HepG2 (cell line): Measurements from ENCODE around the gene SREBF1. TPM values are rescaled to one million over a fixed set of nuclear protein-coding genes. Genes with fewer than 3 reads are reported as not detected.
A peak's percentile ranks its signal among the peaks of the same experiment; 100 is the strongest.

Experiments
- ARID4A ChIP-seq: sonication (generic); formaldehyde crosslinking; IDR thresholded peaks from 2 replicates; pipeline ENCODE4 v1.5.0; 2020; ENCODE audit warnings: mild to moderate bottlenecking, missing genetic modification reagents, borderline replicate concordance
- FLYWCH1 ChIP-seq: sonication (generic); formaldehyde crosslinking; IDR thresholded peaks from 2 replicates; pipeline ENCODE4 v1.8.1; 2023; ENCODE audit warnings: mild to moderate bottlenecking, missing genetic modification reagents
- RNF2 ChIP-seq: fragments of 450-650 bp; conservative IDR thresholded peaks from 2 replicates; pipeline ENCODE4 v1.6.1; 2016; ENCODE audit warnings: low read depth
- ZNF142 ChIP-seq: sonication (generic); formaldehyde crosslinking; IDR thresholded peaks from 2 replicates; pipeline ENCODE4 v1.4.0; 2020; ENCODE audit warnings: missing genetic modification reagents
- ZNF253 ChIP-seq: sonication (generic); formaldehyde crosslinking; IDR thresholded peaks from 2 replicates; pipeline ENCODE4 v1.8.0; 2022; ENCODE audit warnings: mild to moderate bottlenecking, missing genetic modification reagents, borderline replicate concordance
- ZNF446 ChIP-seq: sonication (generic); formaldehyde crosslinking; IDR thresholded peaks from 2 replicates; pipeline ENCODE4 v1.5.0; 2020; ENCODE audit warnings: mild to moderate bottlenecking, missing genetic modification reagents
- ZNF639 ChIP-seq: conservative IDR thresholded peaks from 2 replicates; pipeline ENCODE4 v1.6.1; 2018; ENCODE audit warnings: missing genetic modification reagents
- polyA plus RNA-seq, 8 experiments: library from polyadenylated mRNA; depleted of rRNA in 3 of 8; stranded (reverse) in 7 of 8; unstranded in 1 of 8; fragments of >200 nt; fragmentation: Illumina TruSeq in 4 of 8; extraction: Trizol in 4 of 8; gene quantifications; 2 replicates each; pipeline versions ENCODE4 v1.2.1 to v1.2.3, GENCODE V29; 2011 to 2016; ENCODE audit warnings: low read depth in 4 of 8, missing spikeins in 1 of 8, mixed read lengths in 1 of 8; ENCODE audit not compliant: insufficient read depth in 1 of 8
- total RNA-seq, 5 experiments: library from RNA; depleted of rRNA; stranded (reverse); fragments of >200 nt; fragmentation: Illumina TruSeq; extraction: Trizol; gene quantifications; 2 replicates each; pipeline ENCODE4 v1.2.3, GENCODE V29; 2016; ENCODE audit warnings: low read depth in 1 of 5

Gene SREBF1
- total and polyA plus RNA-seq, 2 of the 13 experiments (the other 11 are each of a cell fraction or from before 2014, with no cell fraction given): 34.3 to 38.0 TPM

GRCh38 chr17:17812211-17813054 is 24.4 kb downstream of the SREBF1 start (continued):
- TF ChIP-seq ARID4A (CRISPR knock-in tag) (no peak), ZNF142 (CRISPR knock-in tag) (peak; percentile 62; the same call in 1 of the 2 replicates), FLYWCH1 (CRISPR knock-in tag) (no peak), ZNF446 (no peak), RNF2 (peak; percentile 63; the same call in 1 of the 2 replicates), ZNF639 (CRISPR knock-in tag) (no peak), ZNF253 (no peak)
